Measurements from ENCODE around the gene C1QTNF12. TPM values are rescaled to one million over a fixed set of nuclear protein-coding genes. Genes with fewer than 3 reads are reported as not detected.

Gene C1QTNF12
- total and polyA plus RNA-seq, 7 donors: 0.13 to 1.4 (median 0.86) TPM

DNA sequence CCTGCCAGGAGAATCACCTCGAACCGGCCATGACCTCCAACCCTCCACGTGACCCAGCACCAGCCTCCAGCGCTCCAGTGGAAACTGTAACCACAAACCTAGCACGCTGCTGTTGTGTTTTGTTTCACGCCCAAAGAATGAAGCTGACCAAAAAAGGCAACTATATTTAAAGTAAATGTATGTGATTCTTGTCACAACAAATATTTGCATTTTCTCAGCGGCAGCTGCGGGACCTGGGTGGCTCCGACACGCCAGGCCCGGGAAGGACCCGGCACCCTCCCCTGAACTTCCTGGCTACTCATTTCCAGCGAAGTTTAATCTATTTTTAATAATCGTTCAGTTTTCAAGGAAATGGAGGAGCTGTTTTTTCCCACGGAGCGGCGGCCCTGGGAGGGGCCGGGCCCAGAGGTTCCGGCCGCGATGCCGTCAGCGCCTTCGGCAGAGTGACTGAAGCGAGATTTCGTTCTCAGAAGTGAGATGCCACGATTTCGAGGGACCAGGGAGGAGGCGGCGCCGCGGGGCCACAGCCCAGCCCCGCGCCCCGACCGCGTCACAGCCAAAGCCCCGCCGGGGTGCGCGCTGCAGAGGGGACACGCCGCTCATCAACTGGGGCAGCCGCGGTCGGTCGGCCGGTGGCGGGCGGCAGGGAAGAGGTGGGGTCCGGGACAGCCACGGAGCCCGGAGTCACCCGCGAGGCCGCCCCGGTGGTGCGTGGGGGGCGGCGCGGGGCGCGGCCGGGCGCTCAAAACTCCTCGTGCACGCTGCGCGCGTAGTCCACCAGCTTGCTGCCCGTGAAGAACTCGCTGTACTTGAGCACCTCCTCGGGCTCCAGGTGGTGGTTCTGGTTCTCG lies 29.5 kb downstream of the C1QTNF12 start:
- Histone ChIP-seq H3K36me3 (ENCODE audit: insufficient read depth in 1 of 2, low read depth in 1 of 2) (peaks cover 0 to 54% of the 10 kb centered on the region in 2 donors), H3K27ac (peak overlapping the region; percentile 30), H3K27me3 (ENCODE audit: insufficient read depth in 3 of 3, low read length in 2 of 3) (no peaks in the 10 kb centered on the region), H3K9me3 (no peaks in the 10 kb centered on the region), H3K4me1 (no peaks in the 10 kb centered on the region), H3K4me3 (no peak overlapping the region)
- TF ChIP-seq, protein P1, sequence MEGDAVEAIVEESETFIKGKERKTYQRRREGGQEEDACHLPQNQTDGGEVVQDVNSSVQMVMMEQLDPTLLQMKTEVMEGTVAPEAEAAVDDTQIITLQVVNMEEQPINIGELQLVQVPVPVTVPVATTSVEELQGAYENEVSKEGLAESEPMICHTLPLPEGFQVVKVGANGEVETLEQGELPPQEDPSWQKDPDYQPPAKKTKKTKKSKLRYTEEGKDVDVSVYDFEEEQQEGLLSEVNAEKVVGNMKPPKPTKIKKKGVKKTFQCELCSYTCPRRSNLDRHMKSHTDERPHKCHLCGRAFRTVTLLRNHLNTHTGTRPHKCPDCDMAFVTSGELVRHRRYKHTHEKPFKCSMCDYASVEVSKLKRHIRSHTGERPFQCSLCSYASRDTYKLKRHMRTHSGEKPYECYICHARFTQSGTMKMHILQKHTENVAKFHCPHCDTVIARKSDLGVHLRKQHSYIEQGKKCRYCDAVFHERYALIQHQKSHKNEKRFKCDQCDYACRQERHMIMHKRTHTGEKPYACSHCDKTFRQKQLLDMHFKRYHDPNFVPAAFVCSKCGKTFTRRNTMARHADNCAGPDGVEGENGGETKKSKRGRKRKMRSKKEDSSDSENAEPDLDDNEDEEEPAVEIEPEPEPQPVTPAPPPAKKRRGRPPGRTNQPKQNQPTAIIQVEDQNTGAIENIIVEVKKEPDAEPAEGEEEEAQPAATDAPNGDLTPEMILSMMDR (IDR thresholded peaks at IDR 0.05): no peak
- no peak for DNase-seq
- ATAC-seq: no peak
- 82 to 89% (median 85%) methylated on average over 57 to 74 of the region's 74 CpGs for WGBS, 3 donors
- intact Hi-C loops (cut with DNase I): no loop called here

DNA sequence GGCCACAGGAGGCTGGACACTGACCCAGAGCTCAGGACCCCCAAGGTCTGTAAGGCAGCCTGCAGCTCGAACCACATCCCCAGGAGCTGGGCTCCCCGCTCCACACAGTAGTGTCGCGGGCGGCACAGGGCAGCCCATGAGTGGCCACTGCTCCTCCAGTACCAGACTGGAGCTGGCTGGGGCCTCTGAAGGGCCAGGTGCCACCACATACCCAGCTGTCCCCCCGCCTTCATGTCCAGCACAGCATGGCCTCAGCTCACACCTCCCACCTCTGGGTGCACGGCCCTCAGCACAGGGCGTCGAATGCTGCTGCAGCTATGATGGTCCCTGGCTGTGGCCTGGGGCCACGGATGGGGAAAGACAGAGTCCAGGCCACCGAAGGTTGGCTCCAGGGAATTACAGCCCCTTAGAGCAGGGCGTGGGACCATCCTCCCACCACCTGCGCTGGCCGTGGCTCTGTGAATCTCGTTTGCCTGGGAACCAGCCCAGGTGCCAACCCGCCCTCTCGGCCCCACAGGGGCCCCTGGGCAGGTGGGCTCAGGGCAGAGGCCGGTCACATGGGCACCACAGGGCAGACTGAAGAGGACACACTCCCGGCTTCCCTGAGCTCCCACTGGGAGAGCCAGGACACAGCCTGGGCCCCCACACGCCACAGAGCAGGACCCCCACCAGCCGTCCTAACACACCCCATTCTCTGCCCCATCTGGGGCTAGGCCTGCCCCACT lies 30.5 kb downstream of the C1QTNF12 start:
- Histone ChIP-seq H3K4me3 (no peak overlapping the region), H3K36me3 (ENCODE audit: insufficient read depth in 1 of 2, low read depth in 1 of 2) (peaks cover 0 to 45% of the 10 kb centered on the region in 2 donors), H3K27ac (no peak overlapping the region), H3K27me3 (ENCODE audit: insufficient read depth in 3 of 3, low read length in 2 of 3) (no peaks in the 10 kb centered on the region), H3K4me1 (no peaks in the 10 kb centered on the region), H3K9me3 (no peaks in the 10 kb centered on the region)
- TF ChIP-seq, protein P1 (IDR thresholded peaks at IDR 0.05): no peak
- WGBS, 3 donors: 78 to 81% (median 81%) methylated on average over 20 to 21 of the region's 21 CpGs
- ATAC-seq (no peak), DNase-seq (no peak)
- intact Hi-C loops (cut with DNase I): no loop called here

DNA sequence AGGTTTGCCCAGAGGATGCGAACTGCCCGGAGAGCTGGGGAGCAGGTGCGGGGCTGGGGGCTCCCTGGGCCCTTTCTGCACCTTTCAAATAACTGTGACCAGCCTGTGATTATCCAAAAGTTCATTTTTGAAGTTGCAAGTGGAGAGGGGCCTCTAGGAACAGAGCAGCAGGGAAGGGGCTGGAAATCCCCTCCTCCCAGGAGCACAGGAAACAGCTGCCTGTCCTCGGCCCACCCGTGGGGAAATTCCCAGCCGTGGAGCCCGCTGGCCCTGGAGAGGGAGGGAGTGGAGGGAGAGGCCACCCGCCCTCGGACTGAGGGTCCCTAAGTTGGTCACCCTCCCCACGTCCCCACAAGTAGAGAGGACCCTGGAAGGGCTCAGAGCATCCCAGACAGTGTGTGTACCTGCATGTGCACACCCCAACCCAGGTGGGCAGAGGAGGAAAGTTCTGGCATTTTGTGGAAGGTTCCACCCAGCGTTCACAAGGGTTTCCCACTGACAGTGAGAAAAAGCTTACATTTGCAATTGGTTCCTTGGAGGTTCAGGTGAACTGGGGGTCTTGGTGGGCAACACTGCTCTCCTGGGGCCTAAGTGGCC lies 31.3 kb downstream of the C1QTNF12 start:
- DNase-seq (no peak), ATAC-seq (no peak)
- Histone ChIP-seq H3K4me3 (no peak overlapping the region), H3K4me1 (no peaks in the 10 kb centered on the region), H3K36me3 (ENCODE audit: insufficient read depth in 1 of 2, low read depth in 1 of 2) (peaks cover 0 to 36% of the 10 kb centered on the region in 2 donors), H3K27me3 (ENCODE audit: insufficient read depth in 3 of 3, low read length in 2 of 3) (no peaks in the 10 kb centered on the region), H3K9me3 (no peaks in the 10 kb centered on the region), H3K27ac (no peak overlapping the region)
- 45 to 54% (median 53%) methylated on average over 11 of the region's 11 CpGs for WGBS, 3 donors
- TF ChIP-seq, protein P1 (IDR thresholded peaks at IDR 0.05): no peak
- intact Hi-C loops (cut with DNase I): no loop called here

DNA sequence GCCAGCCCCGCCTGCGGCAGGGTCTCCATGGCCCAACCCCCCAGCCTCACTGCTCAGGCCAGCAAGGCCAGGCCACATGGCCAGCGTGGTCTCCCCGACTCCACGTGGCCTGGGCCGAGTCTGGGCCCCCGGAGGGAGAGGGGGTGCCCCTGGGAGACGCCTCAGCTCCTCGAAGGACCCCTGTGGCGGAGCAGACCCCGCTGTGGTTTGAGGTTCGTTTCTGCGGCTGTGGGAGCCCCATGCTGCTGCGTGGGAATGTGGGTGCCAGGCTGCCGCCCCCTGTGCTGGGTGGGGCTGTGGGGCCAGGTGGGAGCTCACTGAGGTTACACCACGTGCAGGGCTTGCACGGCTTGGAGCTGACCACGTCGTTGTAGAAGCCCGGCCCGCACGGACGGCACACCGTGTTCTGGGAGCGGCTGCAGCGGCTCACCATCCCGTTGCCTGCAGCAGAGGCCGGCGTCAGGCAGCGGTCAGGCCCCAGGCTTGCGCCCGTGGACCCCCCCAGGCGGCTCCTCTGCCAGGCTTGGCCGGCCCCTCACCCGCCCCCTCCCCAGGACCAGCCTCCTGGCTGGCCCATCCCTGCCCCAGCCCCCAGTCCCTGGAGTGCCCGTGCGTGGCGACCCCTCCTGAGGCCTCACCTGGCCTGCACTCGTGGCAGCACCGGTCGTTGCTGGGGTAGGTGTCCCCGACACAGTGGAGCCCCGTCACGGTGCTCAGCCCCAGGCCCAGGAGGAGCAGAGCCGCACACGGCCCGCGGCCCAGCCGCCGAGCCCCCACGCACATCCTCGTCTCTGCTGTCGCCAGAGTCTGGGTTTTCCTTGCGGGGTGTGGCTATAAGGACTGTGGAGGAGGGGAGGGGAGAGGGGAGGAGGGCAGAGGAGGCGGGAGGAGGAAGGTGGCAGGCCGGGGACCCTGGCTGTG lies 32.9 kb downstream of the C1QTNF12 start, which contains the start of gene TNFRSF4:
TNFRSF4 (minus strand) TSS at position 809 of the 921 bp plus-strand sequence; CDS start at position 783, 26 bp downstream.
- Histone ChIP-seq H3K9me3 (no peaks in the 10 kb centered on the region), H3K27ac (no peak within 1 kb of the TSS), H3K4me3 (peak within 1 kb of the TSS; percentile 51), H3K4me1 (no peaks in the 10 kb centered on the region), H3K36me3 (ENCODE audit: insufficient read depth in 1 of 2, low read depth in 1 of 2) (peaks cover 0 to 29% of the 10 kb centered on the region in 2 donors), H3K27me3 (ENCODE audit: insufficient read depth in 3 of 3, low read length in 2 of 3) (peaks cover 0 to 1% (median 0%) of the 10 kb centered on the region in 3 donors)
- intact Hi-C loops (cut with DNase I): no loop called here
- DNase-seq (peak; percentile 31 to 55), ATAC-seq (peak in 2 of 4 donors; percentile 12 to 21)
- TF ChIP-seq, protein P1 (IDR thresholded peaks at IDR 0.05): no peak
- 53 to 56% (median 54%) methylated on average over 53 to 56 of the region's 56 CpGs for WGBS, 3 donors
